Breast epithelium (tissue), 4 donors: ENCODE measurements around the gene CABP5. TPM values are rescaled to one million over a fixed set of nuclear protein-coding genes. Genes with fewer than 3 reads are reported as not detected.

Source experiments
- DNase-seq, 2 donors: peaks; one replicate each; pipeline ENCODE4 v3.0.0-alpha.2; 2019; ENCODE audit warnings: low spot score in 2 of 2
- H3K27ac ChIP-seq, 2 donors: fragments of 200-600 bp; sonication (generic) in 1 of 2; one replicate each; pipeline ENCODE4 v1.5.1; 2016 to 2019; ENCODE audit warnings: mild to moderate bottlenecking in 1 of 2
- H3K27me3 ChIP-seq, 2 donors: fragments of 200-600 bp; sonication (generic) in 1 of 2; one replicate each; pipeline versions ENCODE4 v1.5.1 to v1.6.0; 2017 to 2019; ENCODE audit warnings: control low read depth in 1 of 2, mild to moderate bottlenecking in 1 of 2
- H3K36me3 ChIP-seq: fragments of 200-600 bp; one replicate; pipeline ENCODE4 v1.5.1; 2019
- H3K4me1 ChIP-seq, 2 donors: fragments of 200-600 bp; sonication (generic); one replicate each; pipeline ENCODE4 v1.5.1; 2016 to 2019; ENCODE audit warnings: control low read depth in 1 of 2
- H3K4me3 ChIP-seq, 3 donors: fragments of 200-600 bp; sonication (generic); 1 replicate in 2 of 3; 2 replicates in 1 of 3; pipeline ENCODE4 v1.5.1; 2016 to 2019; ENCODE audit warnings: mild to moderate bottlenecking in 3 of 3, moderate library complexity in 2 of 3
- H3K9me3 ChIP-seq, 2 donors: fragments of 200-600 bp; sonication (generic) in 1 of 2; one replicate each; pipeline ENCODE4 v1.5.1; 2016 to 2019; ENCODE audit warnings: control low read depth in 1 of 2
- CTCF ChIP-seq, 3 donors: fragments of 450-650 bp; IDR thresholded peaks; one replicate each; pipeline ENCODE4 v1.5.1; 2016 to 2017; ENCODE audit warnings: antibody characterized with exemption in 3 of 3, mild to moderate bottlenecking in 3 of 3, moderate library complexity in 3 of 3
- POLR2A ChIP-seq: fragments of 450-650 bp; IDR thresholded peaks from one replicate; pipeline ENCODE4 v1.6.1; 2016; ENCODE audit warnings: antibody characterized with exemption, mild to moderate bottlenecking, moderate library complexity
- POLR2AphosphoS5 ChIP-seq, 3 donors: sonication (generic); formaldehyde crosslinking; IDR thresholded peaks; one replicate each; pipeline ENCODE4 v1.6.1; 2017; ENCODE audit warnings: antibody characterized with exemption in 3 of 3
- intact Hi-C: fragments of 100-400 bp; cut with DNase I; formaldehyde crosslinking; loops from one replicate; pipeline ENCODE4 v1.15.1; 2023; ENCODE audit warnings: low total_unique reads
- total RNA-seq, 3 donors: library from RNA; depleted of rRNA; stranded (reverse); fragments of >200 nt; gene quantifications; one replicate each; pipeline ENCODE4 v1.1.0, GENCODE V29; 2016

The CABP5 gene
- total RNA-seq, 3 donors from 2014 or later, result not detected

- intact Hi-C loops, result no loop called here
- H3K9me3 ChIP-seq, result peaks cover 0 to 6% of the 10 kb centered on the region in 2 donors
- H3K4me3 ChIP-seq, result no peak overlapping the region
- TF ChIP-seq CTCF (IDR thresholded peaks at IDR 0.05) (no peak), POLR2A (no peak), POLR2AphosphoS5 (IDR thresholded peaks at IDR 0.05) (no peak)
- no peaks in the 10 kb centered on the region for H3K36me3 ChIP-seq
- no peak overlapping the region for H3K27ac ChIP-seq
- DNase-seq, result no peak
- H3K27me3 ChIP-seq, result peaks cover 0 to 7% of the 10 kb centered on the region in 2 donors
- no peaks in the 10 kb centered on the region for H3K4me1 ChIP-seq
Measured at GRCh38 chr19:48006762-48007161, 37.1 kb downstream of the CABP5 start.

- no peaks in the 10 kb centered on the region for H3K4me1 ChIP-seq
- H3K27me3 ChIP-seq, result peaks cover 0 to 7% of the 10 kb centered on the region in 2 donors
- no peak overlapping the region for H3K27ac ChIP-seq
- no peaks in the 10 kb centered on the region for H3K36me3 ChIP-seq
- no peak for DNase-seq
- no peak for TF ChIP-seq POLR2AphosphoS5 (IDR thresholded peaks at IDR 0.05)
- no peak for TF ChIP-seq POLR2A
- TF ChIP-seq CTCF (IDR thresholded peaks at IDR 0.05), result no peak
- intact Hi-C loops, result no loop called here
- H3K9me3 ChIP-seq, result peaks cover 0 to 18% of the 10 kb centered on the region in 2 donors
- H3K4me3 ChIP-seq, result no peak overlapping the region
Measured at GRCh38 chr19:48004236-48004635, 39.6 kb downstream of the CABP5 start.

- Histone ChIP-seq H3K27ac (no peak overlapping the region), H3K27me3 (peaks cover 0 to 11% of the 10 kb centered on the region in 2 donors), H3K4me3 (no peak overlapping the region), H3K4me1 (no peaks in the 10 kb centered on the region), H3K9me3 (peaks cover 0 to 17% of the 10 kb centered on the region in 2 donors), H3K36me3 (no peaks in the 10 kb centered on the region)
- no peak for DNase-seq
- TF ChIP-seq POLR2AphosphoS5 (IDR thresholded peaks at IDR 0.05), result no peak
- no peak for TF ChIP-seq POLR2A
- TF ChIP-seq CTCF (IDR thresholded peaks at IDR 0.05), result no peak
- intact Hi-C loops, result no loop called here
Measured at GRCh38 chr19:48000846-48001245, 43.0 kb downstream of the CABP5 start.

- H3K36me3 ChIP-seq, result no peaks in the 10 kb centered on the region
- peaks cover 0 to 17% of the 10 kb centered on the region in 2 donors for H3K9me3 ChIP-seq
- H3K27ac ChIP-seq, result no peak overlapping the region
- no peaks in the 10 kb centered on the region for H3K4me1 ChIP-seq
- no peak overlapping the region for H3K4me3 ChIP-seq
- H3K27me3 ChIP-seq, result peaks cover 0 to 7% of the 10 kb centered on the region in 2 donors
- intact Hi-C loops, result no loop called here
- TF ChIP-seq POLR2AphosphoS5 (IDR thresholded peaks at IDR 0.05) (no peak), CTCF (IDR thresholded peaks at IDR 0.05) (no peak), POLR2A (no peak)
- DNase-seq, result no peak
Measured at GRCh38 chr19:47998800-47999199, 45.1 kb downstream of the CABP5 start.

- Histone ChIP-seq H3K36me3 (no peaks in the 10 kb centered on the region), H3K27ac (no peak overlapping the region), H3K9me3 (peaks cover 0 to 13% of the 10 kb centered on the region in 2 donors), H3K27me3 (peaks cover 0 to 7% of the 10 kb centered on the region in 2 donors), H3K4me1 (no peaks in the 10 kb centered on the region), H3K4me3 (no peak overlapping the region)
- DNase-seq, result no peak
- TF ChIP-seq POLR2AphosphoS5 (IDR thresholded peaks at IDR 0.05), result no peak
- TF ChIP-seq POLR2A, result no peak
- no peak for TF ChIP-seq CTCF (IDR thresholded peaks at IDR 0.05)
- intact Hi-C loops, result no loop called here
Measured at GRCh38 chr19:47996230-47996727, 47.6 kb downstream of the CABP5 start.
